HG03175 (cell line): ENCODE data around the gene FES.
"Not testable (repeated sequence)": the region's sequence is repeated elsewhere in the genome, so short reads cannot be mapped to it uniquely, and the experiment has no call there.

Experiments
- ATAC-seq: cut with Tn5 transposase; IDR thresholded peaks from one replicate; pipeline ENCODE4 v1.9.1; 2021; ENCODE audit warnings: mild to moderate bottlenecking, moderate library complexity; ENCODE audit not compliant: unreplicated experiment

Gene FES

GRCh38 chr15:90883976-90884718 lies at the start of gene FES:
TSS of gene FES (plus strand) at chr15:90884504. CDS start at chr15:90885046, 542 bp downstream.
- no peak for ATAC-seq

- no peak for ATAC-seq
These were observed 49.7 kb upstream of the FES start for GRCh38 chr15:90834626-90835025.

GRCh38 chr15:90836296-90836871 lies 47.9 kb upstream of the FES start:
- ATAC-seq, result no peak

GRCh38 chr15:90837094-90837493 lies 47.2 kb upstream of the FES start:
- ATAC-seq, result no peak

GRCh38 chr15:90838139-90838538 lies 46.2 kb upstream of the FES start:
- no peak for ATAC-seq

- no peak for ATAC-seq
These were observed 45.8 kb upstream of the FES start for GRCh38 chr15:90838544-90838943.

- peak; percentile 79 for ATAC-seq
These were observed 44.9 kb upstream of the FES start for GRCh38 chr15:90839187-90840071.

GRCh38 chr15:90840157-90840855 lies 44.0 kb upstream of the FES start:
- ATAC-seq, result no peak

- ATAC-seq, result no peak
These were observed 43.4 kb upstream of the FES start for GRCh38 chr15:90840954-90841353.

- no peak for ATAC-seq
These were observed 39.6 kb upstream of the FES start for GRCh38 chr15:90844696-90845095.

- ATAC-seq, result peak; percentile 86
These were observed 38.9 kb upstream of the FES start for GRCh38 chr15:90845201-90845949.

- ATAC-seq, result not testable (repeated sequence)
These were observed 34.9 kb upstream of the FES start for GRCh38 chr15:90849424-90849823.

GRCh38 chr15:90851114-90851513 lies 33.2 kb upstream of the FES start:
- no peak for ATAC-seq

- ATAC-seq, result no peak
These were observed 32.4 kb upstream of the FES start for GRCh38 chr15:90851940-90852339.

GRCh38 chr15:90855139-90855538 lies 29.2 kb upstream of the FES start:
- ATAC-seq, result no peak

- ATAC-seq, result no peak
These were observed 27.0 kb upstream of the FES start for GRCh38 chr15:90857337-90857736.

GRCh38 chr15:90857883-90858443 lies 26.3 kb upstream of the FES start:
- ATAC-seq, result no peak

- ATAC-seq, result no peak
These were observed 24.8 kb upstream of the FES start for GRCh38 chr15:90859234-90860131.

GRCh38 chr15:90860450-90860849 lies 23.9 kb upstream of the FES start:
- ATAC-seq, result no peak
